Transverse colon (tissue), 4 donors: Measurements from ENCODE around the gene NLRC3. TPM values are rescaled to one million over a fixed set of nuclear protein-coding genes. Genes with fewer than 3 reads are reported as not detected.

Source experiments
- DNase-seq: peaks from one replicate; pipeline ENCODE4 v3.0.0-alpha.2; 2019
- H3K27ac ChIP-seq, 4 donors: fragments of 200-600 bp; sonication (generic); 2 replicates each; pipeline ENCODE4 v1.5.1; 2016 to 2018; ENCODE audit warnings: inconsistent platforms in 4 of 4
- H3K27me3 ChIP-seq: fragments of 200-600 bp; sonication (generic); 2 replicates; pipeline ENCODE4 v1.5.1; 2017; ENCODE audit warnings: inconsistent platforms
- H3K36me3 ChIP-seq, 4 donors: fragments of 200-600 bp; sonication (generic); 2 replicates each; pipeline ENCODE4 v1.5.1; 2017 to 2019; ENCODE audit warnings: inconsistent platforms in 4 of 4
- H3K4me1 ChIP-seq, 4 donors: fragments of 200-600 bp; sonication (generic); 2 replicates each; pipeline ENCODE4 v1.5.1; 2017 to 2020; ENCODE audit warnings: inconsistent platforms in 4 of 4
- H3K4me3 ChIP-seq, 4 donors: fragments of 200-600 bp; sonication (generic); 1 replicate in 1 of 4; 2 replicates in 3 of 4; pipeline versions ENCODE4 v1.5.1 to v1.6.1; 2017 to 2019; ENCODE audit warnings: inconsistent platforms in 4 of 4
- H3K9me3 ChIP-seq, 2 donors: fragments of 200-600 bp; sonication (generic); 2 replicates each; pipeline ENCODE4 v1.5.1; 2017 to 2019; ENCODE audit warnings: inconsistent platforms in 2 of 2
- EP300 ChIP-seq: sonication (generic); formaldehyde crosslinking; IDR thresholded peaks from one replicate; pipeline ENCODE4 v1.6.1; 2017; ENCODE audit warnings: antibody characterized with exemption, low read depth
- POLR2A ChIP-seq: fragments of 450-650 bp; IDR thresholded peaks from one replicate; pipeline ENCODE4 v1.6.1; 2016; ENCODE audit warnings: antibody characterized with exemption, mild to moderate bottlenecking, moderate library complexity
- POLR2AphosphoS5 ChIP-seq, 3 donors: sonication (generic); formaldehyde crosslinking; IDR thresholded peaks; one replicate each; pipeline ENCODE4 v1.6.1; 2016; ENCODE audit warnings: antibody characterized with exemption in 3 of 3
- WGBS, 2 donors: methylation state at CpG; one replicate each; pipeline ENCODE4 v1.1.5; 2018; ENCODE audit warnings: low coverage in 1 of 2; 5-methylcytosine and 5-hydroxymethylcytosine counted together
- in situ Hi-C, 4 donors: fragments of 200-750 bp; cut with MboI; loops; one replicate each; pipeline versions ENCODE4 v1.15.0 to v1.15.1; 2017; ENCODE audit warnings: low sequenced_read_pairs in 3 of 4, low pct_ligation_motif_present in 1 of 4, low pct_unique_long_range_greater_than_20kb in 1 of 4
- intact Hi-C: fragments of 100-400 bp; cut with DNase I; formaldehyde crosslinking; loops from one replicate; pipeline ENCODE4 v1.15.1; 2023; ENCODE audit warnings: low total_unique reads
- total RNA-seq, 4 donors: library from RNA; depleted of rRNA; stranded (reverse); fragments of >200 nt; gene quantifications; one replicate each; pipeline ENCODE4 v1.1.0, GENCODE V29; 2016
- TF ChIP-seq, protein P1 (sequence below), 5 experiments: fragments of 200-600 bp in 3 of 5; fragments of 450-650 bp in 2 of 5; sonication (generic) in 3 of 5; IDR thresholded peaks; 1 replicate in 2 of 5; 2 replicates in 3 of 5; pipeline ENCODE4 v1.5.1; 2016 to 2017; ENCODE audit warnings: antibody characterized with exemption in 5 of 5, inconsistent platforms in 3 of 5, mild to moderate bottlenecking in 2 of 5, moderate library complexity in 1 of 5

NLRC3 gene
- total RNA-seq, 4 donors from 2014 or later: 2.3 to 12.3 (median 5.1) TPM

DNA sequence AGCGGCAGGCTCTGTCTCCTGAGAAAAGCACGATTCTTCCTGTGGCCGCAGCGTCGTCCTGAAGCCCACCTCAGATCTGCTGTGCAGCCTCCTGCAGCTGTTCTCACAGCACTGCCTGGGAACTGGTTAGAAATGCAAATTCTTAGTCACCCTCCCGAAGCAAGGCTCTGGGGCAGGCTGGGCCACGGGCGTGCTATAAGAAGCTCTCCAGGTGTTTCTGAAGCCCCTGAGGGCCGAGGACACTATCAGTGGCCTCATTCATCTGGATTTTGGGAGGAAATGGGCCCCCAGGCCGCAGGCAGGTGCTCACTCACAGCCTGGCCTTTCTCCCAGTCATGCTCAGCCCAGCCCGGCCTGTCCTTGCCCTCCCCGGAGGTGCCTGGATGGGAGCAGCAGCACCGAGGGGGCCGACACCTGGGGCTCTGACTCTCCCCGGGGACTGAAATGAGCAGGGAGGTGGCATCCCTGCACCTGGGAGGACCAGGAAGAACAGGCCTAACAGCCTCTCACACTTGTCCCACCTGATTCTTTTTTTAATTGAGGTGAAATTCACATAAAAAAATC, 10.4 kb upstream of the NLRC3 start:
- in situ Hi-C loops (no loop called here), intact Hi-C loops (no loop called here)
- no peaks in the 10 kb centered on the region for H3K36me3 ChIP-seq
- H3K4me3 ChIP-seq: no peak overlapping the region
- H3K27ac ChIP-seq: no peak overlapping the region
- TF ChIP-seq POLR2AphosphoS5 (IDR thresholded peaks at IDR 0.05): no peak
- H3K27me3 ChIP-seq: no peaks in the 10 kb centered on the region
- DNase-seq: no peak
- no peaks in the 10 kb centered on the region for H3K4me1 ChIP-seq
- no peaks in the 10 kb centered on the region for H3K9me3 ChIP-seq
- 81% methylated on average over 13 of the region's 15 CpGs; no CpG with 5 or more reads in 1 of the 2 donors for whole genome bisulfite sequencing, 2 donors

DNA sequence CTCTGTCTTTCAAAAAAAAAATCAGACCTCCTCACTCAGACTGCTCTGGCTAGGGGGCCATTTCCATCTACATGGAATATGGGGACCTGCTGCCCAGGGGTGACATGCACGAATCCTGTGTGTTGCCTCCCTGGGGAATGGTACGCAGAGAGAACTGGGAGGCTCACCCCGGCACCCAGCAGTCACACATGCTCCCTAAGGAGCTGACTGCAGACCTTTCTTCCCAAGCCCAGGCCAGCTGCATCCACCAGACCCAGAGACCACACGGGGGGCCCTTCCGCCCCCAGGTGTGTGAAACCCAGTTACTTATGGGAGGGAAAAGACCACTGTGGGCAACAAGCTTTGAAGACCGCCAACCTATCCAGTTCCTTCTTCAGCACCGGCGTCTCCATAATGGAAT, 7.2 kb upstream of the NLRC3 start:
- in situ Hi-C loops: no loop called here
- TF ChIP-seq POLR2AphosphoS5 (IDR thresholded peaks at IDR 0.05): no peak
- TF ChIP-seq EP300: no peak
- TF ChIP-seq POLR2A: no peak
- TF ChIP-seq, protein P1, sequence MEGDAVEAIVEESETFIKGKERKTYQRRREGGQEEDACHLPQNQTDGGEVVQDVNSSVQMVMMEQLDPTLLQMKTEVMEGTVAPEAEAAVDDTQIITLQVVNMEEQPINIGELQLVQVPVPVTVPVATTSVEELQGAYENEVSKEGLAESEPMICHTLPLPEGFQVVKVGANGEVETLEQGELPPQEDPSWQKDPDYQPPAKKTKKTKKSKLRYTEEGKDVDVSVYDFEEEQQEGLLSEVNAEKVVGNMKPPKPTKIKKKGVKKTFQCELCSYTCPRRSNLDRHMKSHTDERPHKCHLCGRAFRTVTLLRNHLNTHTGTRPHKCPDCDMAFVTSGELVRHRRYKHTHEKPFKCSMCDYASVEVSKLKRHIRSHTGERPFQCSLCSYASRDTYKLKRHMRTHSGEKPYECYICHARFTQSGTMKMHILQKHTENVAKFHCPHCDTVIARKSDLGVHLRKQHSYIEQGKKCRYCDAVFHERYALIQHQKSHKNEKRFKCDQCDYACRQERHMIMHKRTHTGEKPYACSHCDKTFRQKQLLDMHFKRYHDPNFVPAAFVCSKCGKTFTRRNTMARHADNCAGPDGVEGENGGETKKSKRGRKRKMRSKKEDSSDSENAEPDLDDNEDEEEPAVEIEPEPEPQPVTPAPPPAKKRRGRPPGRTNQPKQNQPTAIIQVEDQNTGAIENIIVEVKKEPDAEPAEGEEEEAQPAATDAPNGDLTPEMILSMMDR (IDR thresholded peaks at IDR 0.05): no peak
- Histone ChIP-seq H3K27me3 (no peaks in the 10 kb centered on the region), H3K4me3 (no peak overlapping the region), H3K9me3 (no peaks in the 10 kb centered on the region), H3K27ac (no peak overlapping the region), H3K36me3 (no peaks in the 10 kb centered on the region), H3K4me1 (no peaks in the 10 kb centered on the region)
- intact Hi-C loops: no loop called here
- 98% methylated on average over 8 of the region's 8 CpGs; no CpG with 5 or more reads in 1 of the 2 donors for WGBS, 2 donors
- DNase-seq: no peak

DNA sequence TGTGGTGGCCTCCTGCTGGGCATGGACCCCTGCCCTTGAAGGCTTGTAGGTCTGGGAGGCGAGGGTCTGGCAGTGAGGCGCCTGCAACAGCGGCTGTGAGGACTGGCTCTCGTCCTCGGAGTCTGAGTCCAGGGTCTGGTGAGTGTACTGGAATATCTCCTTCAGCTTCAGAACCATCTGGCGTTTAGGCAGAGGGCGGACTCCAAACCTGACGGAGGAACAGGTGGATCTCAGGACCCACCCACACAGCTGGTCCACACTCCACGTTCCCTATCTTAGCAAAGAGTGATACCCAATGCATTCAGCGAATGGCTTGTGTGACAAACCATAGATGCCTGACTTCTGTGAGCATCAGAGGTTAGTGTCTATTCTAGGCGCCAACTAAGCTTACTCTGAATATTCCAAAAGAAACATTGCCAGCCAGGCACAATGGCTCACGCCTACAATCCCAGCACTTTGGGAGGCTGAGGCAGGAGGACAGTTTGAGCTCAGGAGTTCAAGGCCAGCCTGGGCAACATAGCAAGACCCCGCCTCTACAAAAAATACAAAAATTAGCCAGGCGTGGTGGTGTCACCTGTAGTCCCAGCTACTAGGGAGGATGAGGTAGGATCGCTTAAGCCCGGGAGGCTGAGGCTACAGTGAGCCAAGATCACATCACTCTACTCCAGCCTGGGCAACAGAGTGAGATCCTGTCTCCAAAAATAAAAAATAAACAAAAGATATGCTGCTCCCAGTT, 6.3 kb upstream of the NLRC3 start:
- H3K4me1 ChIP-seq: no peaks in the 10 kb centered on the region
- DNase-seq: no peak
- peaks cover under 1% of the 10 kb centered on the region for H3K27me3 ChIP-seq
- no peak overlapping the region for H3K27ac ChIP-seq
- no peaks in the 10 kb centered on the region for H3K36me3 ChIP-seq
- no peaks in the 10 kb centered on the region for H3K9me3 ChIP-seq
- in situ Hi-C loops (no loop called here), intact Hi-C loops (no loop called here)
- 96 to 100% methylated on average over 1 to 16 of the region's 16 CpGs for WGBS, 2 donors
- TF ChIP-seq EP300: no peak
- H3K4me3 ChIP-seq: no peak overlapping the region

DNA sequence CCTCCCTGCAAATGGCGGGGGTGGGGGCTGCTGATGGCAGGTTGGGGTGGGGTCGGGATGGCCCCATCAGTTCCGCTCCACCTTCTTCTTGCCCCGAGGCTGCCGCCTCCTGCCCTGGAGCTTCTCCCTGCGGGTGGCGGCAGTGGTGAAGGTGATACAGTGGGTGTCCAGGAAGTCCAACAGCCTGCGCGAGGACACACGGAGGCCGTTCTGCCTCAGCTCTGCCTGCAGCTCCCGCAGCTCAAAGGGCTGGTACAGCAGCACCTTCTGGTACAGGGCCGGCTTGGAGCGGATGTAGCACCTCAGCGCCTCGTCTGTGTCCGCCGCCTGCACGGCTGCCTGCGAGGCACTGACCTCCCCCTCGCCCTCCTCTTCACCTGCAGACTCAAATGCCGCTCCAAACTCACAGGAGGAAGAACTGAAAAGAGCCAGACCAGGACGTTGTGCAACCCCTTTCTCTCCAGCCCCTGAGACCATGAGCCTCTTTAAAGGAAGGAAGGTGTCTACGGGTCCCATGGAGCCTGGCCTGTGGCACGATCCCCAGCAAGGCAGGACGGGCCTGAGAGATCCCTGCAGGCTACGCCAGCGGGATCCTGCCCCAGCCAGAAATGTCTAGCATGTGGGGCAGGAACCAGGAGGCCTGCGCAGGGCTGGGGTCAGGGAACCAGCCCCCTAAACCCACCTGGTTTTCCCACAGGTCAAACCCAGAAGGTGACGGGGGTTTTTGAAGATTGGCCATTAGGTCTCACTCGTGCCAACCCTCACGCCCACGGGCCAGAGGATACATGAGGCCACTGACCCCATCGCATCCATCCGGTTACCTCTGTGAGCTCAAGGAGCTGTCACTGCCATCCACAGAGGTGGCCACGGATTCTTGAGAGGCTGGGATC, 5.3 kb upstream of the NLRC3 start:
- TF ChIP-seq POLR2A (no peak), EP300 (no peak), POLR2AphosphoS5 (IDR thresholded peaks at IDR 0.05) (no peak)
- TF ChIP-seq, protein P1 (IDR thresholded peaks at IDR 0.05): no peak
- no peak for DNase-seq
- Histone ChIP-seq H3K36me3 (no peaks in the 10 kb centered on the region), H3K27ac (no peak overlapping the region), H3K9me3 (no peaks in the 10 kb centered on the region), H3K4me1 (no peaks in the 10 kb centered on the region), H3K4me3 (no peak overlapping the region), H3K27me3 (peaks cover 8% of the 10 kb centered on the region)
- in situ Hi-C loops: no loop called here
- WGBS, 2 donors: 95% methylated on average over 31 of the region's 36 CpGs; no CpG with 5 or more reads in 1 of the 2 donors
- intact Hi-C loops: no loop called here

DNA sequence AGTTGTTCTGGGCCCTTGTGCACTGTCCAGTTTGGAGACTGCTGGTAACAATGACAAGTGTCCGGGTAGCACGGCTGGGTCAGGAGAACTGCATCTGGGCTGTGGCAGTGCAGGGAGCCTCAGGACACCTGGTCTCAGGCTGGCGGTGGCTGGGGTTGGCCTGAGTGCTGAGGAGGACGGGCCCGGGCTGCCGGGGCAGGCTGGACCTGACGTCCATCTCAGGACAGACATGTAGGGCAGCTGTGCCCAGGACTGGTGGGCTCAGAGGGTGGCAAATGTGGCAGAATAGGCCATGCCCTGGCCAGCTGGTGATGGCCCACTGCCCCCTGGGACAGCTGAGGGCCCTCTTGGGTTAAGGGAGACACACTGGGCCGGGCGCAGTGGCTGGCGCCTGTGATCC, 4.2 kb upstream of the NLRC3 start:
- H3K27ac ChIP-seq: no peak overlapping the region
- intact Hi-C loops (no loop called here), in situ Hi-C loops (no loop called here)
- no peaks in the 10 kb centered on the region for H3K4me1 ChIP-seq
- WGBS, 2 donors: 95% methylated on average over 9 of the region's 10 CpGs; no CpG with 5 or more reads in 1 of the 2 donors
- H3K4me3 ChIP-seq: no peak overlapping the region
- no peaks in the 10 kb centered on the region for H3K9me3 ChIP-seq
- no peak for DNase-seq
- H3K27me3 ChIP-seq: peaks cover 8% of the 10 kb centered on the region
- H3K36me3 ChIP-seq: no peaks in the 10 kb centered on the region
- TF ChIP-seq POLR2A: no peak
- TF ChIP-seq, protein P1 (IDR thresholded peaks at IDR 0.05): no peak
- TF ChIP-seq EP300: no peak
- TF ChIP-seq POLR2AphosphoS5 (IDR thresholded peaks at IDR 0.05): no peak
